Measurements from ENCODE around the gene MTURN.

- TF ChIP-seq POLR2A (IDR thresholded peaks at IDR 0.05; ENCODE audit: low read depth, low read length), result no peak
- TF ChIP-seq, protein P1, sequence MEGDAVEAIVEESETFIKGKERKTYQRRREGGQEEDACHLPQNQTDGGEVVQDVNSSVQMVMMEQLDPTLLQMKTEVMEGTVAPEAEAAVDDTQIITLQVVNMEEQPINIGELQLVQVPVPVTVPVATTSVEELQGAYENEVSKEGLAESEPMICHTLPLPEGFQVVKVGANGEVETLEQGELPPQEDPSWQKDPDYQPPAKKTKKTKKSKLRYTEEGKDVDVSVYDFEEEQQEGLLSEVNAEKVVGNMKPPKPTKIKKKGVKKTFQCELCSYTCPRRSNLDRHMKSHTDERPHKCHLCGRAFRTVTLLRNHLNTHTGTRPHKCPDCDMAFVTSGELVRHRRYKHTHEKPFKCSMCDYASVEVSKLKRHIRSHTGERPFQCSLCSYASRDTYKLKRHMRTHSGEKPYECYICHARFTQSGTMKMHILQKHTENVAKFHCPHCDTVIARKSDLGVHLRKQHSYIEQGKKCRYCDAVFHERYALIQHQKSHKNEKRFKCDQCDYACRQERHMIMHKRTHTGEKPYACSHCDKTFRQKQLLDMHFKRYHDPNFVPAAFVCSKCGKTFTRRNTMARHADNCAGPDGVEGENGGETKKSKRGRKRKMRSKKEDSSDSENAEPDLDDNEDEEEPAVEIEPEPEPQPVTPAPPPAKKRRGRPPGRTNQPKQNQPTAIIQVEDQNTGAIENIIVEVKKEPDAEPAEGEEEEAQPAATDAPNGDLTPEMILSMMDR (IDR thresholded peaks at IDR 0.05; ENCODE audit: extremely low read depth in 1 of 2, insufficient read depth in 1 of 2, low read depth in 1 of 2, low read length in 2 of 2), result no peak
- TF ChIP-seq MYC (IDR thresholded peaks at IDR 0.05; ENCODE audit: low read depth, low read length), result no peak
- no peak for TF ChIP-seq POLR2AphosphoS5 (IDR thresholded peaks at IDR 0.05; ENCODE audit: insufficient read depth, low read depth, low read length)
- no peak for TF ChIP-seq EZH2 (IDR thresholded peaks at IDR 0.05; ENCODE audit: borderline replicate concordance, low read depth, low read length, severe bottlenecking)
- TF ChIP-seq JUN (IDR thresholded peaks at IDR 0.05; ENCODE audit: borderline replicate concordance, insufficient read depth, insufficient read length, low read depth), result no peak
These were observed 42.4 kb downstream of the MTURN start for GRCh38 chr7:30177186-30177585.

All from endothelial cell of umbilical vein (primary cell).